NCI-H2196 treated with DMSO at 0.1 percent for 48 hours (cell line): ENCODE measurements around the gene TMEM131L.
"Not testable (repeated sequence)": the region's sequence is repeated elsewhere in the genome, so short reads cannot be mapped to it uniquely, and the experiment has no call there.

Experiments
- DNase-seq: peaks from one replicate; lab custom pipeline; 2025; ENCODE audit not compliant: unreplicated experiment; lab: John Stamatoyannopoulos, UW

TMEM131L gene

DNA sequence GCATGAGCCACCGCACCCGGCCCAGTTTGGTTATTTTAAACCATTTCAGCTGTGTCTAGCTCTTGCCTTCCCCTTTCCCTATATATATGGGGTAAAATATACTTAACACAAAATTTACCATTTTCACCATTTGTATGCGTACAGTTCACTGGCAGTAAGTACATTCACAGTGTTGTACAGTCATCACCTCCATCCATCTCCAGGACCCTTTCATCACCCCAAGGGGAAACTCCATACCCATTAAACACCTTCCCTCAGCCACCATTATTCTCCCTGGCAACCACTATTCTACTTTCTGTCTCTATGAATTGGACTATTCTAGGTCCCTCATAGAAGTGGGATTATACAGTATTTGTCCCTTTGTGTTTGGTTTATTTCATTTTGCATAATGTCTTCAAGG lies 106.4 kb downstream of the TMEM131L start:
- no peak for DNase-seq

DNA sequence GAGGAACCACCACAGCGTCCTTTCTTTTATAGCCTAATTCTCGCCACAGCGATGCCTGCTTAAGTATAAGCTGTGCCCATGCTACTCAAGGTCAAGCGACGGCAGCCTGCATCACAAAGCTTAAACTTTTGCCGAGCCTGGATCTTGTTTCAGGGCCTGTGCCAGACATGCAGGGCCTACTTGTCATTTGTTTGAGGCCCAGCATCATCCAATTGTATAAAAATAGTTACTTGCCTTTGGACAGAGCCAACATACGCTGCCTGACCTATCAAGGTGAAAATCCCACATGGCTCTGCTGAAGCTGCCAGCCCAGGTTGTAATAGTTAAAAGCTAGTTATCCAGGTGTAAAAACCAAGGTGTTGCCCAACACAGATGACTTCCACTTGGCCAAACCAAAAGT lies 107.1 kb downstream of the TMEM131L start:
- no peak for DNase-seq

DNA sequence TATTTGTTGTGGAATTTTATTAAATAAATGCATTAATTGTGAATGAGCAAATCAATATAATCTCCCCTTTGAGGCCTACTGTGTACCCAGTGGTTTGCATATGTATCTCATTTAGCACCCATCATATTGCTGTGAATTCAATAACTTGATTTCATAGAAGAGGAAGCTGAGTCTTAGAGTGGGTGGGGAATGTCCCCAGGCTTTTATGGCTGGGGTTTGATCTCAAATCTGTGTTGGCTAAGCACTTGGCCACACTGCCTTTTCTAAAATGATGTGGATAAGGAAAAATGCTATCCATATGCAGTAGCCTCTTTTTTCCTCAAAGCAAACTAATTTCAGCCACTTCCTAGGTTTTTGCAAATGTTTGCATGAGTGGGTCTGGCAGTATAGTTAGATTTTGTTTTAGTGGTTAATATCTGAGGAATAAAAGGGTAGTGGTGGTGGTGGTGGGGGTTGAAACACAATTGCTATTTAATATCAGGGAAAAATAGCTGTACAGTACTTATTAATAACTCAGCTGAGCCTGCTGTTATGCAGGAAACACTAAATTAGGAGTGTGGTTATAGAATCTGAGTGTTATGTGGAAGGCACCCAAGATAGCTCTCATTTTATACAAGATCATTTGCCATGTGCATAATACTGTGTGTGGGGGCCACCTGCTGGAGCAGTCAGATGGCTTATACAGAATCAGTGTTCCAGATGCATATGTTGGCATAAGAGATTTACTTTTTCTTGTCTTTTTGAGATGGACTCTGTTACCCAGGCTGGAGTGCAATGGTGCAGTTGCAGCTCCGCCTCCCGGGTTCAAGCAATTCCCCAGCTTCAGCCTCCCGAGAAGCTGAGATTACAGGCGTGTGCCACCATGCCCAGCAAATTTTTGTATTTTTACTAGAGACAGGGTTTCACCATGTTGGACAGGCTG lies 108.0 kb downstream of the TMEM131L start:
- DNase-seq, result peak; percentile 2

DNA sequence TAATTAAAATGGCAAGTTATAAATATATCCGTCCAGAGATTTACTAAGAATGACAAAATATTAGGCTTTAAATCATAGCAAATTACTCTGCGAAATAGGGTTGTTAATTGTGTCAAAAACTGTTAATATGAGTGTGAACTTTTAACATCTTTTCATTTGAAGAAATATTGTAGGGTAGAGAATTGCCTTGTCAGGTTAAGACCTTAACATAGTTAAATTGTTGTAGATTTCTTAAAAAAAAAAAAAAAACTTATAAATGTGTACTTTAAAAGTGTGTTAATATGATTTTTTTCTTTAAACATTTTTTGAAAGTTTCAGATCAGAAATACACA lies 110.2 kb downstream of the TMEM131L start:
- no peak for DNase-seq

DNA sequence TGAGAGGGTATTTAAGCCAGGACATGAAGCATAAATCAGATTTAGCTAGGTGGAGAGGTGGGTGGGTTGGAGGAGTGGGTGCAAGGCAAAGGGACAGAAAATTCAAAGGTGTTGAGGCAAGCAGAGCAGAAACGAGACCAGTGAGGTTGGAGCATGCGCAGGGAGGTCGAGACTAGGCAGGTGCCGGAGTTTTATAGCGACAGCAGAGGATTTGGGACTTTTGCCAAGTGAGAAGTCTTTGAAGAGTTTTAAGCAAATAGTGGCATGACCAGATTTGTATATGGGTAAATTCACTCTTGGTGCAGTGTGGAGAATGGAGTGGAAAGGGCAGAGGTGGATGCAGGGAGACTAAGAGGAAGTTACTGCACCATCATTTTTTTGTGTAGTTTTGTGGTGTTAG lies 110.9 kb downstream of the TMEM131L start:
- DNase-seq, result no peak

DNA sequence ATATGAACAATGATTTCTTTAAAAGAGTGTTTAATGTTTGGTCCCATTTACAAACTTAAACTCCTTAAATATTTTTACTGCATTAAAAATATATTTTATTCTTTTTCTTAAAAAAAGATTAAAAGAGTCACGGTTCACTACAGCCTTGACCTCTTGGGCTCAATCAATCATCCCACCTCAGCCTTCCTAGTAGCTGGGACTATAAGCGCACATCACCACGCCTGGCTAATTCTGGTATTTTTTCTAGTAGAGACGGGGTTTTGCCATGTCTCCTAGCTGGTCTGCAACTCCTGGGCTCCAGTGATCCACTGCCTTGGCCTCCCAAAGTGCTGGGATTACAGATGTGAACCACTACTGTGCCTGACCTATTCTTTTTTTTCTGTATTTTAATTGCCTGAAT lies 113.2 kb downstream of the TMEM131L start:
- no peak for DNase-seq

DNA sequence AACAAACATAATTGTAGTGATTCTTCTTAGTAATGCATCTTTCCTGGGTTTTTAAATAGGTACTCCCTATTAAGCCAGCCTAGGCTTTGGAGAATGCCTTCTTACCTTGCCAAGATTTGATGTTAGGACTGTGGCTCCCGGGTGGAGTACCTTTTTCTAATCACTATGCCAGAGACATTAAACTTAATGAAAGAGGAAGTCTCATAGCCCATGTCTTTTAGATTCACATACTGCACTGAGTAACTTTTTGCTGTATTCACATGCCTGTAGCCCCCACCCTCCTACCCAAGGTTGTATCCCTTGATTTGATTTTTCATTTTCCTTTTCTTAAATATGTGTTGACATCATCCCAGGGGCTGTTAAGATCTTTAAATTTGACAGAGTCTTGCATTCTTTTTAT lies 113.7 kb downstream of the TMEM131L start:
- DNase-seq, result no peak

DNA sequence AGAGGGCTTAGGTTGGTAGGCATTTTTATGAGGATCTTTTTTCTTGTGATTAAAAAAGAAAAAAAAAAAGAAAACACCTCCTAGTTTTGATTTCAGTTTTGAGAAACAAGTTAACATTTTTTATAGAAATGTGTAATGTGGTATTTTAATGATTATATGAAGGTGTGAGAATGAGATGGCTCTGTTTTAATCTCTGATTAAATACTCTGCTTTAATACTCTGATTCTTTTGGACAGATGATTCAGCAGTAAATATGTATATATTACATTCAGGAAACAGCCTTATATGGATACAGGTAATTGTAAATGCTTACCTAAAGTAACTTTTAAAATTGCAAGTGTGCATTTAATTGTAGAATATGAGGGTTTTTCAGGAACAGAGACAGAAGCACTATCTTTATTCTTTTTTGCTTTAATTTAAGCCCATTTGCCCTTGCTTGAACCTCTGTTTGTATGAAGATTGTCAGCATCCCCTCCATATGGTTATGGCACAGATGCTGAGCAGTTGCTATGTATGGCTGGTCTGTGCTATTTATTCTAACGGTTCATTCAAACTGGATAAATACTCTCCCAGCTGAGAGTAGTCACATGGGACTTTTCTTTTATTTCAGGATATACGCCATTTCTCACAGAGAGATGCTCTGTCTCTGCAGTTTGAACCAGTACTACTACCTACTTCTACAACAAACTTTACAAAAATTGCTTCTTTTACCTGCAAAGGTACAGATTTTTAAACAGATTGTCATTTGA lies 117.0 kb downstream of the TMEM131L start:
- DNase-seq, result no peak

DNA sequence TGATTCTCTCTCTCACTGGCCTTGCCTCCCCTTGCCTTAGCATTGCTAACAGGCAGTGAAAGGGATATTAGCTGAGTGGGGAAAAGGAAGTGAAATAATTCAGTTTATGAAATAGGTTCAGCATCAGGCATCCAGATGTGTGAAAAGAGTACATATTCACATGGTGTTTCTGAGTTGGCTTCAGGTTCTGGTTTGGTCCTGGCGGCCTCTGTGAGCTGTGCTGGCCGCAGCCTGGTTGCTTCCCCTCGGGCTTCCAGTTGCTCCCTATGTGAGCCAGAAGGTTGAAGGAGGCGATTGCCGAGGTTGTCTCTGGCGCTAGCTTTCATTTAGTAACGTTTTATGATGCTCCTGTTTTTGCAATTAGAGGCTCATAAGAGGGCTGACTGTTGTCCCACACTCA lies 118.9 kb downstream of the TMEM131L start:
- no peak for DNase-seq

DNA sequence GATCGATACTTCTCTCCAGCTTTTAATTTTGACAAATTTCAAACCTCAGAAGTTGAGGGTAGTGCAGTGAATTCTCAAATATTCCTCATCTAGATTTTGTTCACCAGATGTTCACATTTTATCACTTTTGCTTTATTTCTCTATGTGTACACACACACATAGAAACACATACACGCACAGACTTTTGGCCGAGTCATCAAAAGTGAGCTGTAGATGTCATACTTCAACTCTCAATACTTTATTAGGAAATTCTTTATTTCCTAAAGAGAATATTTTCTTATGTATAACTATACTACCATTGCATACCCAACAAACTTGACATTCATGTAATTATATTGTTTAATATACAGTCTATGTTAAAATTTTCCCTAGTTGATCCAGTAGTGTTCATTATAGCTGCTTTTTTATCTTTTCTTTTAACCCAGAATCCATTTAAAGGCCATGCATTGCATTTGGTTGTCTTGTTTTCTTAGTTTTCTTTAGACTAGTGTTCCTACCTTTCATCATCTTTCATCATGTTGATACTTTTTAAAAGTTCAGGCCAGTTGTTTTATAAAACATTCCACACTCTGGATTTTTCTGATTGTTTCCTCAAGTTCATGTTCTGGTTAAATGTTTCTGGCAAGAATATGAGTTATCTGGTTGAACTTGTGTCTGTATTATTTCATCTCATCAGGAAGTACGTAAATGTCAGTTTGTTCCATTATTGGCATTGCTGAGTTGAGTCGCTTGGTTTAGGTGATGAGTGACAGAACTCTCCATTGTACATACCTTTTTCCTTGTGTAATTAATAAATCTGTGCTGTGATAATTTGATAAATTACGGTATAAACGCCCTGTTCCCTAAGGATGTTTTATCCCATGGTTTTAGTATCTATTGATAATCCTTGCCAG lies 123.8 kb downstream of the TMEM131L start:
- DNase-seq, result no peak

DNA sequence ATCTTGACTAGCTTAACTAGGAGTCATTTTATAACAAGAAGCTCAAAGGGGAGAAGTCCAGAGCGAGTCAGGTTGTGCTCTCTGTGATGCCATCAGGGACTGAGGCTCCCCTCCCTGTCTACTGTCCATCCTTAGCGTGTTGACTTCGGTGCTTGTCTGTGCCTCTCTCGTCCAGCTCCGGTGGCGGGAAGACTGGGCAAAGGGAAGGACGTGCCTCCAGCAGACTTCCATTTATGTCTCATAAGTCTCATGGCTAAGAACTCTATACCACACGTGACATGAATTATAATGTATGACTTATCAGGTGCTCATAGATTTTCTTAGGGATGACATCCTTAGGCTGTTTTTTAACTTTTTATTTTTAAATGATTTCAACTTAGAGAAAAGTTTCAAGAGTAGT lies 125.3 kb downstream of the TMEM131L start:
- no peak for DNase-seq

DNA sequence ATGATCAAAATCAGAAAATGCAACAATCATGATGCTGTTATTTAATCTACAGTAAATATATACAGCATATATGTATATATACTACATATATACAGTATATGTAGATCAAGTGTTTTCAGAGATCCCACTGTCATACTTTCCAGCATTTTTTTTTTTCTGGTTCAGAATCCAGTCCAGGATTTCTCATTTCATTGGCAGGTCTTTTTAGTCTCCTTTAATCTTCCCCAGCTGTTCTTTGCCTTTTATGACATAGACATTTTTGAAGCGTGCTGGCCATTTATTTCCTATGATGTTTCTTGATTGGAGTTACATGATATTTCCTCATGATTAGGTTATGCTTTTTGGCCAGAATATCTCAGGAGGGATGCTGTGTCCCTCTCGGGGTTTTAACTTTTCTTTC lies 125.9 kb downstream of the TMEM131L start:
- no peak for DNase-seq

DNA sequence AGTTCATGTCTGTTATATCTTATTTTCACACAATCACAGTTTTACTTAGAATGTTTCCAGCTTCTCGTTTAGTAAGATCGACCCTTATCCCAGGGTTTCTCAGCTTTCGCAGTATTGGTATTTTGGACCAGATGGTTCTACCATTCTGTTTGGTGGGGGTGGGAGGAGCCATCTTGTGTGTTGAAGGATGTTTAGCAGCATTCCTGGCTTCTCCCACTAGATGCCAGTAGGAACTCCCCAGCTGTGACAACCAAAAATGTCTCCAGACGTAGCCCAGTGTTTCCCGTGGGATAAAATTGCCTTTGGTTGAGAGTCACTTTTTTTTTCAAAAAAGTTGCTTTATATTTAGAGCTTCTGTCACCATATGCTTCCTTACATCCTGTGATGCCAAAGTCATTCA lies 127.0 kb downstream of the TMEM131L start:
- DNase-seq, result no peak

DNA sequence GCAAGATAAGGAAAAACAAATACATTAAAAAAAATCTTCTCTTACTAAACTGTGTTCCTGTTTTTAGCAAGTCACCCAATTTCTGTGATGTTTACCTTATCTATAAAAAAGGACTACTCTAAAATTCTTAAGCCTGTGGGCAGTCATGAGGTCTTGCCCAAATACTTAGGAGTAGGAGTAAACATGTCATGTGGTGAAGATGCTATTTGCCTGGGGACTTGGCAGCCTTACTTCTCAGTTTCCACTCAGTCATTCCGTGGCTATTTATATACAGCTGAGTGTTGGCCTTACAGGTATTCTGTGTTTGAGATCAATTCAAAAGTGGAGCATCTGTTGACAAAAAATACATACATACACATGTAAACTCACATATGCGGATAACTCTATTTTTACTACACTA lies 128.1 kb downstream of the TMEM131L start:
- DNase-seq, result no peak

DNA sequence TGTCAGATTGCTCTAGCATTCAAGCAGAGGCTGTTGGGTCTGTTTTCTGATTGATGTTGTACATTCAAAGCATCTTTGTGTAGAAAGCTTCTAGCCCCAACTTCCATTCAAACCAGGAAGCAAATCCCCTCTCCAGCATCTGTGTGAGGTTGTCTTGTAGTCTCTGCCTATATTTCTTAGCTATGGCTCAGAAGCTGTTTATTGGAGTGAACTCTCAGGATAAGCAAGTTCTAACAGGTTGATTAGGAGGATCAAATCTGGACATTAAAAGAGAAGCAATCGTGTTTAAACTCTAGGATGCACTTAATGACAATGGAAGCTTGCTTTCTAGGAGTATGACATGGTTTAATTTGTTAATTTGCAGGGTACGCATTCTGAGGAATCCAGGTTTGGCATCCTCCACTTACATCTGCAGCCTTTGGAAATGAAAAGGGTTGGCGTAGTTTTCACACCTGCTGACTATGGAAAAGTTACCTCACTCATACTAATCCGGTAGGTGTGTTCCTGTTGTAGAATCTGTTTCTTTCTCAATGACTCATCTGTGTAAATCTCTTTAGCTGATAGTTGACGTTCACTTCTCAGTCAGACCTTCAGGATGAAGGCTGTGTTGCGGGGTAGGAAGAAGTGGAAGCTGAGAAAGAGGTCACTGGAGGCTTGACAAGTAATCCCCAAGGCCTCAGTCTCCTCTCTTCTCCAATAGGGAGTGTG lies 129.9 kb downstream of the TMEM131L start:
- DNase-seq, result no peak

DNA sequence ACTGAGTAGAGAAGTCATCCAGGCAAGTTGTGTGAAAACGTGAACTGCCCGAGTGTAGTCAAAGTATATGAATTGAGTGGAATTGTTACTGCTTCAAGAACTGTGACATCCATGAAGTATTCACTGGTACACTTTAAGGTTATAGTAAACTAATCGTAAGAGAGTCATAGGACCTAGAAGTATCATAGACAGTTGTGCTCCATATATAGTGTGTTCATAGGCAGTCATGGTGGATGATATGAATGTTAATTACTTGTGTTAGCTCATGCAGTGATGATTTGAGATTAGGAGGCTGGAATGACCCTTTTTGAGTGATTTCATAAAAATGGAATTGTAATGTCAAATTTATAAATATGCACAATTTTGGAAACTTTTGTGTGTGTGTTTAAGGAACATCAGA lies 136.6 kb downstream of the TMEM131L start:
- DNase-seq, result no peak

DNA sequence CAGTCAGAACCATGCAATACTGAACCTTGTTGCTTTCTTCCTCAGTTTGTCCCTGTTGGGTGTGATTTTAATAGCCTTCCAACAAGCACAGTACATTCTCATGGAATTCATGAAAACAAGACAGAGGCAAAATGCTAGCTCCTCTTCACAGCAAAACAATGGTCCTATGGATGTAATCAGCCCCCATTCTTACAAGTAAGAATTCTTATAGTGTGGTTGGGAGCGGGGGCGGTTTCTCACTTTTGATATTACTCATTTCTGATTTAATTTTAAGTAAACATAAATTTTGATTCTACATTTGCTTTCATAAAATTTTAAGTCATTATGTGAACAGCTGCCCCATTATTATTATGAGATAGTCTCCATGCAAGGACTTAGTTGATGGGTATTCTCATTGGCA lies 137.1 kb downstream of the TMEM131L start:
- DNase-seq, result no peak

DNA sequence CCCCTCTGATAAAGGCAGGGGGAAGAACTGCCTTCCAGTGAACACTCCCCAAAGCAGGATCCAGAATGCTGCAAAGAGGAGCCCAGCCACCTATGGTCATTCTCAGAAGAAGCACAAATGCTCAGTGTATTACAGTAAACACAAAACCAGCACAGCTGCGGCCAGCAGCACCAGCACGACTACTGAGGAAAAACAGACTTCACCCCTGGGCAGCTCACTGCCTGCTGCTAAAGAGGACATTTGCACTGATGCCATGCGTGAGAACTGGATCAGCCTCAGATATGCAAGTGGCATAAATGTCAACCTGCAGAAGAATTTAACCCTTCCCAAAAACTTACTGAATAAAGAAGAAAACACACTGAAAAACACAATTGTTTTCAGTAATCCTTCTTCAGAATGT lies 137.7 kb downstream of the TMEM131L start:
- DNase-seq, result no peak

DNA sequence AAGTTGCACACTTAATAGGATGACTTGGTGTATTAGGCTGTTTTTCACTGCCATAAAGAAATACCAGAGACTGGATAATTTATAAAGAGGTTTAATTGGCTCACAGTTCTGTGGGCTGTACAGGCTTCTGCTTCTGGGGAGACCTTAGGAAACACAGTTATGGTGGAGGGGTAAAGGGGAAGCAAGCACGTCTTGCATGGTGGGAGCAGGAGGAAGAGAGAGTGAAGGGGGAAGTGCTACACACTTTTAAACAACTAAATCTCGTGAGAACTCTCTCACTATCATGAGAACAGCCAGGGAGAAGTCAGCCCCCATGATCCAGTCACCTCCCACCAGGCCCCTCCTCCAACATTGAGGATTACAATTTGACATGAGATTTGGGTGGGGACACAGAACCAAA lies 142.9 kb downstream of the TMEM131L start:
- DNase-seq, result not testable (repeated sequence)

DNA sequence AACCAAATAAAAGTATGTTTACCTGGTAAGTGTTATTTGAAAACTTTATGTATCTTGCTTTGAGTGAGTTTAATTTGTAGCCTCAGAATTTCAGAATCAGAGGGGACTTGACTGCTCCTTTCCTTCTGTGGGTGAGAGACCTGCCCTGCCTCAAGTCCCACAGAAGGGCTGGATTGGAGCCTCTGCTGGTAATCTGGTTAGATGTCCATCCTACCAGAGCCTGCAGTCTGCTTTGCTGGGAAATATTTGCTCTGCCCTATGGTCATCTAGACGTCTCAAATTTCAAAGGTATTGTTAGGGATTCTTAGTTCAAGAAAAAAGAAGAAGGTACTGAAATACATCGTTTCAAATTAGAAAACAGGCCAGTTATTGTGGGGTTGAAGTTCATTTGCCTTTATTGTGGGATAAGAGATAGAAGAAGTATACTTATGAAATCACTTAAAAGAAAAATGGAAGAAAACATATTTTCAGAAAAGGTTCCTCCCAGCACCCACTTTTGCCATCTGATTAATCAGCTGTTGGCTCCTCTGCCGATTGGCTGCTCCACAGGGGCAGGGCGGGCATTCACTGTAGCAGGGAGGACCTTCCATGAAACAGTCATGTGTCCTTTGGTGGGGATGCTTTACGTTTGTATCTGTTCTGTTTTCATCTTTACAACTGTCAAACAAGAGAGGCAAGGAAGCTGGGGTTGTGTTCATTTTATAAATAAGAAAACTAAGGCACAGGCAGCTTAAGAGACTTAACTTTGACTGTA lies 144.6 kb downstream of the TMEM131L start:
- no peak for DNase-seq
